ENCODE data around the gene PLEKHH1.
"Not testable (repeated sequence)": the region's sequence is repeated elsewhere in the genome, so short reads cannot be mapped to it uniquely, and the experiment has no call there.

Gene PLEKHH1

GRCh38 chr14:67620217-67620785, 87.2 kb downstream of the PLEKHH1 start:
- TF ChIP-seq EZH2phosphoT487 (IDR thresholded peaks at IDR 0.05; ENCODE audit: borderline replicate concordance, low read length) = no peak
- TF ChIP-seq CTCF (IDR thresholded peaks at IDR 0.05; ENCODE audit: low read depth, low read length, poor library complexity, severe bottlenecking) = no peak
- H3K27ac ChIP-seq (ENCODE audit: low read depth, low read length) = no peak overlapping the region

GRCh38 chr14:67622675-67623074, 89.6 kb downstream of the PLEKHH1 start:
- TF ChIP-seq EZH2phosphoT487 (IDR thresholded peaks at IDR 0.05; ENCODE audit: borderline replicate concordance, low read length) (no peak), CTCF (IDR thresholded peaks at IDR 0.05; ENCODE audit: low read depth, low read length, poor library complexity, severe bottlenecking) (no peak)
- Histone ChIP-seq H3K4me1 (ENCODE audit: control insufficient read depth, low read length) (peaks cover 24% of the 10 kb centered on the region), H3K79me2 (ENCODE audit: control insufficient read depth, low read length) (no peaks in the 10 kb centered on the region), H3K27ac (ENCODE audit: low read depth, low read length) (no peak overlapping the region), H3K27me3 (ENCODE audit: control insufficient read depth, low read length) (peaks cover 18% of the 10 kb centered on the region), H3K4me3 (ENCODE audit: low read length) (no peak overlapping the region), H3K9me3 (ENCODE audit: control insufficient read depth, insufficient read depth, low read length) (no peaks in the 10 kb centered on the region), H3K4me2 (ENCODE audit: low read length) (no peak overlapping the region), H3F3A (ENCODE audit: control insufficient read depth, insufficient read depth) (peaks cover 2% of the 10 kb centered on the region; the same call in 1 of the 2 replicates), H3K9me2 (replicated peaks; ENCODE audit: control insufficient read depth, low read length) (no peaks in the 10 kb centered on the region), H4K20me1 (ENCODE audit: control insufficient read depth, insufficient read depth, low read depth, low read length) (no peaks in the 10 kb centered on the region), H3K36me3 (ENCODE audit: control insufficient read depth, low read length) (no peaks in the 10 kb centered on the region)

More at GRCh38 chr14:67620217-67620785, 87.2 kb downstream of the PLEKHH1 start:
- Histone ChIP-seq H3K27me3 (ENCODE audit: control insufficient read depth, low read length) (peaks cover 20% of the 10 kb centered on the region), H3K36me3 (ENCODE audit: control insufficient read depth, low read length) (no peaks in the 10 kb centered on the region), H3F3A (ENCODE audit: control insufficient read depth, insufficient read depth) (peaks cover 2% of the 10 kb centered on the region; the same call in 1 of the 2 replicates), H3K79me2 (ENCODE audit: control insufficient read depth, low read length) (no peaks in the 10 kb centered on the region), H3K9me2 (replicated peaks; ENCODE audit: control insufficient read depth, low read length) (no peaks in the 10 kb centered on the region), H3K4me3 (ENCODE audit: low read length) (peak overlapping the region; percentile 77), H3K4me1 (ENCODE audit: control insufficient read depth, low read length) (peaks cover 24% of the 10 kb centered on the region), H3K9me3 (ENCODE audit: control insufficient read depth, insufficient read depth, low read length) (no peaks in the 10 kb centered on the region), H4K20me1 (ENCODE audit: control insufficient read depth, insufficient read depth, low read depth, low read length) (no peaks in the 10 kb centered on the region), H3K4me2 (ENCODE audit: low read length) (peak overlapping the region; percentile 83)

- H3K79me2 ChIP-seq (ENCODE audit: control insufficient read depth, low read length) = no peaks in the 10 kb centered on the region
- no peaks in the 10 kb centered on the region for H3K36me3 ChIP-seq (ENCODE audit: control insufficient read depth, low read length)
- no peaks in the 10 kb centered on the region for H3K9me3 ChIP-seq (ENCODE audit: control insufficient read depth, insufficient read depth, low read length)
- no peaks in the 10 kb centered on the region for H3K9me2 ChIP-seq (replicated peaks; ENCODE audit: control insufficient read depth, low read length)
- TF ChIP-seq CTCF (IDR thresholded peaks at IDR 0.05; ENCODE audit: low read depth, low read length, poor library complexity, severe bottlenecking) = no peak
- no peak for TF ChIP-seq EZH2phosphoT487 (IDR thresholded peaks at IDR 0.05; ENCODE audit: borderline replicate concordance, low read length)
- peaks cover 24% of the 10 kb centered on the region for H3K4me1 ChIP-seq (ENCODE audit: control insufficient read depth, low read length)
- H4K20me1 ChIP-seq (ENCODE audit: control insufficient read depth, insufficient read depth, low read depth, low read length) = no peaks in the 10 kb centered on the region
- no peak overlapping the region for H3K4me2 ChIP-seq (ENCODE audit: low read length)
- peaks cover 2% of the 10 kb centered on the region; the same call in 1 of the 2 replicates for H3F3A ChIP-seq (ENCODE audit: control insufficient read depth, insufficient read depth)
- peaks cover 18% of the 10 kb centered on the region for H3K27me3 ChIP-seq (ENCODE audit: control insufficient read depth, low read length)
- no peak overlapping the region for H3K27ac ChIP-seq (ENCODE audit: low read depth, low read length)
- H3K4me3 ChIP-seq (ENCODE audit: low read length) = no peak overlapping the region
These were observed 90.0 kb downstream of the PLEKHH1 start for GRCh38 chr14:67623114-67623513.

GRCh38 chr14:67626131-67626530, 93.0 kb downstream of the PLEKHH1 start:
- not testable (repeated sequence) for H3F3A ChIP-seq (ENCODE audit: control insufficient read depth, insufficient read depth); H3K9me2 ChIP-seq (replicated peaks; ENCODE audit: control insufficient read depth, low read length); H3K4me3 ChIP-seq (ENCODE audit: low read length); H4K20me1 ChIP-seq (ENCODE audit: control insufficient read depth, insufficient read depth, low read depth, low read length); H3K4me2 ChIP-seq (ENCODE audit: low read length); H3K27me3 ChIP-seq (ENCODE audit: control insufficient read depth, low read length); H3K27ac ChIP-seq (ENCODE audit: low read depth, low read length); H3K9me3 ChIP-seq (ENCODE audit: control insufficient read depth, insufficient read depth, low read length); H3K4me1 ChIP-seq (ENCODE audit: control insufficient read depth, low read length); H3K36me3 ChIP-seq (ENCODE audit: control insufficient read depth, low read length); H3K79me2 ChIP-seq (ENCODE audit: control insufficient read depth, low read length)

All from DOHH2 (cell line).